Measurements from ENCODE around the gene USHBP1. TPM values are rescaled to one million over a fixed set of nuclear protein-coding genes. Genes with fewer than 3 reads are reported as not detected.

USHBP1 gene
- total RNA-seq, 4 donors from 2014 or later, result 0.80 to 3.0 (median 2.0) TPM

DNA sequence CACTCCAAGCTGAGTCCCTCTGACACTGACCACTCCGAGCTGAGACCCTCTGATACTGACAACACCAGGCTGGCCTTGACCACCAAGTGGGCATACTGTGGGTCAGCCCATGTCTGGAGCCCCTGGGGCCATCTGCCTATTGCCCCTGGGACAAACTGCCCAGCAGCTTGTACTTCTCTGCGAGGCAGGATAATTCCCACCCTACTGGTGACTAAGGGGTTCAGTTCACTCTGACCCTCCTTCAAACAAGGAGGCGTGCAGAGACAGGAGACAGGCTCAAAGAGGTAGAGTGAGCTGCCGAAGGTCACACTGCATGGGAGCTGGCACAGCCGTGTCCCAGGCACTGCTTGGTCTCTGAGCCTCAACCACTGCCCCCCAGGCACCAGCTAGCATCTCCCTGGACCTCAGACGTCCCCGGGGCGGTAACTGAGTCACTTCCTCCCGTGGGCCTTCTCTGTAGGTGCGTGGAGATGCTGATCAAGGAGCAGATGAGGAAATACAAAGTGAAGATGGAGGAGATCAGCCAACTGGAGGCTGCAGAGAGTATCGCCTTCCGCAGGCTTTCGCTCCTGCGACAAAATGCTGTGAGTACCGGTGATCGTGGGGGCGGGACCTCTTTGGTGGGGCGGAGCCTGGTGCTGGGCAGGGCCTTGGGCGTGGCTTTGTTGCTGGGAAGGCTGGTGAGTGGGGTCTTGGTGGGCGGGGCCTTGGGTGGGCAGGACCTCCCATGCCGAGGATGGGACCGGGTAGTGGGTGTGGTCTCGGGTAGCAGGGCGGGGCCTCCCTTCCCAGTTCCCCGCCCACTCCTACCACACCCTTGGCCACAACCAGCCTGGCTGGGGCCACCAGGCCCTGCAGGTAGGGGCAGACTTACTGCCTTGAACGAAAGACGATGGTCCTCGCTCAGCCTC is 55.2 kb downstream of the USHBP1 start:
- intact Hi-C loops (cut with DNase I; ENCODE audit: low total_unique reads), result loop anchor here (10.0 kb wide), 1 partner anchor 75 kb away; the partner anchor contains the start of gene ANKLE1
- DNase-seq (ENCODE audit: low spot score in 2 of 2), result no peak
- 73 to 83% methylated on average over 28 of the region's 28 CpGs for WGBS, 2 donors
- TF ChIP-seq POLR2A (IDR thresholded peaks at IDR 0.05), result no peak
- TF ChIP-seq, protein P1, sequence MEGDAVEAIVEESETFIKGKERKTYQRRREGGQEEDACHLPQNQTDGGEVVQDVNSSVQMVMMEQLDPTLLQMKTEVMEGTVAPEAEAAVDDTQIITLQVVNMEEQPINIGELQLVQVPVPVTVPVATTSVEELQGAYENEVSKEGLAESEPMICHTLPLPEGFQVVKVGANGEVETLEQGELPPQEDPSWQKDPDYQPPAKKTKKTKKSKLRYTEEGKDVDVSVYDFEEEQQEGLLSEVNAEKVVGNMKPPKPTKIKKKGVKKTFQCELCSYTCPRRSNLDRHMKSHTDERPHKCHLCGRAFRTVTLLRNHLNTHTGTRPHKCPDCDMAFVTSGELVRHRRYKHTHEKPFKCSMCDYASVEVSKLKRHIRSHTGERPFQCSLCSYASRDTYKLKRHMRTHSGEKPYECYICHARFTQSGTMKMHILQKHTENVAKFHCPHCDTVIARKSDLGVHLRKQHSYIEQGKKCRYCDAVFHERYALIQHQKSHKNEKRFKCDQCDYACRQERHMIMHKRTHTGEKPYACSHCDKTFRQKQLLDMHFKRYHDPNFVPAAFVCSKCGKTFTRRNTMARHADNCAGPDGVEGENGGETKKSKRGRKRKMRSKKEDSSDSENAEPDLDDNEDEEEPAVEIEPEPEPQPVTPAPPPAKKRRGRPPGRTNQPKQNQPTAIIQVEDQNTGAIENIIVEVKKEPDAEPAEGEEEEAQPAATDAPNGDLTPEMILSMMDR (IDR thresholded peaks at IDR 0.05), result no peak
- no peak overlapping the region for H3K4me3 ChIP-seq (ENCODE audit: low read depth, poor library complexity, severe bottlenecking)

DNA sequence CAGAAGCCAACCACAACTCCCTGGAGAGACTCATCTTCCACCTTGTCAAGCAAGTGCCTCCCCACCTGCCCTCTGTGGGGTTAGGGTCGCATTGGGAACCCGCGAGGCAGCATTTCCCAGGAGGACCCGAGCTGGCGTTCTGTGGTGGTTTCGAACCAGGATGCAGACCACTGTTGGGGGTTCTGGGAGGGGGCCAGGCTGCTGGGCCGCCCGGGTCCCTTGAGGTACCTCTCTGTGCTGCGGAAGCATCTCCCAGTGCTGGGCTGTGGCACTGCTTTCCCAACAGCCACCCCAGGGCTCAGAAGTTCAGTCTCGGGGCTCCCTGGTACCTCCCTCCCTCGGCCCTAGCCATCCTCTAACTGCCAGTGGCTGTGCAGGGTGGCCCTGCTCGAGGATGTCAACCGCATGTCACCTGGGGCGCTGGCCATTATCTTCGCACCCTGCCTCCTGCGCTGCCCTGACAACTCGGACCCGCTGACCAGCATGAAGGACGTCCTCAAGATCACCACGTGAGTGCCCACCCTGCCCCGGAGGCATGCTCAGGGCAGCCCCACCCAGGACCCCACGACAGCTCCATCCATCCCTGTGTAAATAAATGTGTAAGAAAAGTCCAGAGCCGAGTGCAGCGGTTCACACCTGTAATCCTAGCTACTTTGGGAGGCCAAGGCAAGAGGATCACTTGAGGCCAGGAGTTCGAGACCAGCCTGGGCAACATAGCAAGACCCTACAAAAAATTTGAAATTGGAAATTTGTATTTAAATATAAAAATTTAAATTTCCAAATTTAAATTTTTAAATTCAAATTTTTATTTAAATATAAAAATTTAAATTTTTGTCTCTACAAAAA is 57.6 kb downstream of the USHBP1 start:
- TF ChIP-seq, protein P1 (IDR thresholded peaks at IDR 0.05), result no peak
- no peak for TF ChIP-seq POLR2A (IDR thresholded peaks at IDR 0.05)
- WGBS, 2 donors, result 92 to 93% methylated on average over 23 to 25 of the region's 25 CpGs
- DNase-seq (ENCODE audit: low spot score in 2 of 2), result no peak
- intact Hi-C loops (cut with DNase I; ENCODE audit: low total_unique reads), result loop anchor here (10.0 kb wide), 1 partner anchor 78 kb away; the partner anchor contains the start of gene ANKLE1
- no peak overlapping the region for H3K4me3 ChIP-seq (ENCODE audit: low read depth, poor library complexity, severe bottlenecking)

GRCh38 chr19:17205237-17206140 is 59.1 kb downstream of the USHBP1 start:
- H3K4me3 ChIP-seq (ENCODE audit: low read depth, poor library complexity, severe bottlenecking), result no peak overlapping the region
- no peak for DNase-seq (ENCODE audit: low spot score in 2 of 2)
- TF ChIP-seq POLR2A (IDR thresholded peaks at IDR 0.05), result no peak
- TF ChIP-seq, protein P1 (IDR thresholded peaks at IDR 0.05), result no peak
- 78 to 84% methylated on average over 23 to 27 of the region's 27 CpGs for WGBS, 2 donors
- intact Hi-C loops (cut with DNase I; ENCODE audit: low total_unique reads), result loop anchor here (10.0 kb wide), 1 partner anchor 79 kb away; the partner anchor contains the start of gene ANKLE1

- 88 to 95% methylated on average over 17 of the region's 17 CpGs for WGBS, 2 donors
- intact Hi-C loops (cut with DNase I; ENCODE audit: low total_unique reads), result loop anchor here (10.0 kb wide), 1 partner anchor 82 kb away; the partner anchor contains the start of gene ANKLE1
- TF ChIP-seq, protein P1 (IDR thresholded peaks at IDR 0.05), result no peak
- TF ChIP-seq POLR2A (IDR thresholded peaks at IDR 0.05), result no peak
- DNase-seq (ENCODE audit: low spot score in 2 of 2), result no peak
- no peak overlapping the region for H3K4me3 ChIP-seq (ENCODE audit: low read depth, poor library complexity, severe bottlenecking)
Observed at GRCh38 chr19:17202713-17203112, 61.8 kb downstream of the USHBP1 start.

GRCh38 chr19:17202249-17202648 is 62.3 kb downstream of the USHBP1 start:
- intact Hi-C loops (cut with DNase I; ENCODE audit: low total_unique reads), result loop anchor here (10.0 kb wide), 1 partner anchor 83 kb away; the partner anchor contains the start of gene ANKLE1
- 78 to 86% methylated on average over 9 of the region's 9 CpGs for WGBS, 2 donors
- H3K4me3 ChIP-seq (ENCODE audit: low read depth, poor library complexity, severe bottlenecking), result no peak overlapping the region
- no peak for DNase-seq (ENCODE audit: low spot score in 2 of 2)
- TF ChIP-seq POLR2A (IDR thresholded peaks at IDR 0.05), result no peak
- TF ChIP-seq, protein P1 (IDR thresholded peaks at IDR 0.05), result no peak

All from lower leg skin (tissue), 4 donors.